ENCODE measurements around the gene FAM174B. TPM values are rescaled to one million over a fixed set of nuclear protein-coding genes. Genes with fewer than 3 reads are reported as not detected.

Gene FAM174B
- total RNA-seq: 1.2 and 1.7 TPM in 2 replicates

GRCh38 chr15:92655178-92655995, at the start of gene FAM174B:
Gene FAM174B, minus strand, starts transcription at chr15:92655775.

Other genes with a start within 250 kb of the FAM174B start
- 51.0 and 73.9 TPM in 2 replicates for gene CHD2, start 244.5 kb upstream of the FAM174B start, total RNA-seq

Measured in regular cardiac myocyte (primary cell).